GM19351 (cell line): ENCODE measurements around the gene ANKK1.

ENCODE experiments used
- ATAC-seq: cut with Tn5 transposase; IDR thresholded peaks from one replicate; pipeline ENCODE4 v1.9.1; 2021; ENCODE audit warnings: mild to moderate bottlenecking, moderate library complexity; ENCODE audit not compliant: unreplicated experiment

ANKK1 gene

GRCh38 chr11:113408206-113408605 lies 20.6 kb downstream of the ANKK1 start:
- ATAC-seq, result no peak

- ATAC-seq, result no peak
These were observed 21.3 kb downstream of the ANKK1 start for GRCh38 chr11:113408887-113409286.

- ATAC-seq, result no peak
These were observed 21.9 kb downstream of the ANKK1 start for GRCh38 chr11:113409526-113409925.

GRCh38 chr11:113410414-113411135 lies 23.0 kb downstream of the ANKK1 start:
- no peak for ATAC-seq

- ATAC-seq, result no peak
These were observed 24.0 kb downstream of the ANKK1 start for GRCh38 chr11:113411536-113411935.

- ATAC-seq, result no peak
These were observed 25.1 kb downstream of the ANKK1 start for GRCh38 chr11:113412675-113413074.

- no peak for ATAC-seq
These were observed 27.8 kb downstream of the ANKK1 start for GRCh38 chr11:113415343-113415742.

GRCh38 chr11:113417428-113417827 lies 29.8 kb downstream of the ANKK1 start:
- ATAC-seq, result no peak

- no peak for ATAC-seq
These were observed 31.9 kb downstream of the ANKK1 start for GRCh38 chr11:113419454-113420003.

GRCh38 chr11:113420808-113421207 lies 33.2 kb downstream of the ANKK1 start:
- ATAC-seq, result no peak

GRCh38 chr11:113426686-113427085 lies 39.1 kb downstream of the ANKK1 start:
- ATAC-seq, result no peak

GRCh38 chr11:113431746-113432145 lies 44.2 kb downstream of the ANKK1 start:
- ATAC-seq, result no peak

GRCh38 chr11:113435190-113435968 lies 47.8 kb downstream of the ANKK1 start:
- no peak for ATAC-seq

- no peak for ATAC-seq
These were observed 49.2 kb downstream of the ANKK1 start for GRCh38 chr11:113436672-113437252.

GRCh38 chr11:113440816-113441215 lies 53.2 kb downstream of the ANKK1 start:
- ATAC-seq, result no peak

- no peak for ATAC-seq
These were observed 57.0 kb downstream of the ANKK1 start for GRCh38 chr11:113444502-113445123.

- ATAC-seq, result peak; percentile 92
These were observed 58.5 kb downstream of the ANKK1 start for GRCh38 chr11:113446112-113446511.

GRCh38 chr11:113446938-113447337 lies 59.4 kb downstream of the ANKK1 start:
- ATAC-seq, result no peak

GRCh38 chr11:113447621-113448315 lies 60.2 kb downstream of the ANKK1 start:
- ATAC-seq, result no peak

GRCh38 chr11:113448316-113448677 lies 60.7 kb downstream of the ANKK1 start:
- ATAC-seq, result no peak

- no peak for ATAC-seq
These were observed 62.2 kb downstream of the ANKK1 start for GRCh38 chr11:113449743-113450142.
